B cell (primary cell): Measurements from ENCODE around the gene ULK1. TPM values are rescaled to one million over a fixed set of nuclear protein-coding genes. Genes with fewer than 3 reads are reported as not detected.

Experiments
- ATAC-seq: fragments of 200-7000 bp; cut with Tn5 transposase; one replicate; pipeline ENCODE4 v1.10.0; 2021; ENCODE audit warnings: low read depth, mild to moderate bottlenecking, moderate number of reproducible peaks, moderate library complexity
- CTCF ChIA-PET: fragments of 350-600 bp; sonication (Branson Sonifier 250); formaldehyde crosslinking; loops from one replicate; lab custom pipeline; 2021; ENCODE audit warnings: antibody characterized with exemption, inconsistent platforms; lab: Charles Lee
- POLR2A ChIA-PET: fragments of 350-600 bp; sonication (Branson Sonifier 250); formaldehyde crosslinking; loops from one replicate; lab custom pipeline; 2021; ENCODE audit warnings: antibody characterized with exemption; lab: Charles Lee
- DNase-seq: peaks from one replicate; pipeline ENCODE4 v3.0.0; 2013
- H2AFZ ChIP-seq: 2 replicates; pipeline ENCODE4 v1.6.1; 2012; ENCODE audit warnings: mild to moderate bottlenecking, low read depth, low read length; ENCODE audit not compliant: insufficient read depth, poor library complexity, severe bottlenecking
- H3K27ac ChIP-seq, 2 donors: 1 replicate in 1 of 2; 2 replicates in 1 of 2; pipeline ENCODE4 v1.5.1; 2012 to 2013; ENCODE audit warnings: low read length in 2 of 2, mild to moderate bottlenecking in 2 of 2, moderate library complexity in 1 of 2
- H3K27me3 ChIP-seq, 4 experiments: fragments of 200-600 bp in 1 of 4; sonication (generic) in 1 of 4; replicated peaks in 1 of 4; 1 replicate in 2 of 4; 2 replicates in 2 of 4; pipeline versions ENCODE4 v1.6.1 to v1.7.0; 2013 to 2016; ENCODE audit warnings: low read length in 3 of 4, mild to moderate bottlenecking in 2 of 4, mixed read lengths in 1 of 4, moderate library complexity in 1 of 4; ENCODE audit not compliant: insufficient read depth in 4 of 4, control insufficient read depth in 3 of 4; ENCODE audit errors: control extremely low read depth in 1 of 4
- H3K36me3 ChIP-seq, 2 experiments: replicated peaks in 1 of 2; 1 replicate in 1 of 2; 2 replicates in 1 of 2; pipeline versions ENCODE4 v1.6.1 to v1.7.1; 2013; ENCODE audit warnings: low read length in 1 of 2; ENCODE audit not compliant: insufficient read depth in 2 of 2, control insufficient read depth in 1 of 2; ENCODE audit errors: control extremely low read depth in 1 of 2, extremely low read depth in 1 of 2
- H3K4me1 ChIP-seq, 2 donors: fragments of 200-600 bp in 1 of 2; sonication (generic) in 1 of 2; 1 replicate in 1 of 2; 2 replicates in 1 of 2; pipeline versions ENCODE4 v1.5.1 to v1.6.1; 2013 to 2017; ENCODE audit warnings: low read length in 2 of 2; ENCODE audit not compliant: control insufficient read depth in 2 of 2, insufficient read depth in 2 of 2
- H3K4me2 ChIP-seq: replicated peaks from 2 replicates; pipeline ENCODE3; 2012; ENCODE audit warnings: mild to moderate bottlenecking, low read depth, low read length; ENCODE audit not compliant: poor library complexity, severe bottlenecking
- H3K4me3 ChIP-seq, 5 experiments: fragments of 200-600 bp in 1 of 5; sonication (generic) in 1 of 5; 1 replicate in 3 of 5; 2 replicates in 2 of 5; pipeline versions ENCODE4 v1.5.1 to v1.7.0; 2011 to 2016; ENCODE audit warnings: low read length in 4 of 5, mild to moderate bottlenecking in 4 of 5, low read depth in 2 of 5, control low read depth in 1 of 5, moderate library complexity in 1 of 5; ENCODE audit not compliant: insufficient read depth in 1 of 5; ENCODE audit errors: control extremely low read depth in 1 of 5, extremely low read depth in 1 of 5
- H3K79me2 ChIP-seq: fragments of 200-600 bp; sonication (generic); one replicate; pipeline ENCODE4 v1.6.0; 2016; ENCODE audit warnings: low read length; ENCODE audit not compliant: control insufficient read depth, insufficient read depth
- H3K9ac ChIP-seq: fragments of 200-600 bp; sonication (generic); 2 replicates; pipeline ENCODE4 v1.6.1; 2017; ENCODE audit warnings: mild to moderate bottlenecking, low read length, moderate library complexity
- H3K9me3 ChIP-seq, 3 donors: one replicate each; pipeline versions ENCODE4 v1.6.1 to v1.7.1; 2013; ENCODE audit warnings: low read length in 2 of 3; ENCODE audit not compliant: control insufficient read depth in 2 of 3, insufficient read depth in 1 of 3; ENCODE audit errors: control extremely low read depth in 1 of 3
- H4K20me1 ChIP-seq: 2 replicates; pipeline ENCODE4 v1.6.0; 2012; ENCODE audit warnings: mild to moderate bottlenecking, low read length; ENCODE audit not compliant: insufficient read depth, control insufficient read depth, poor library complexity, severe bottlenecking
- H3K27ac Mint-ChIP-seq: one replicate; pipeline ENCODE4 v1.8.0; 2021; ENCODE audit warnings: mixed read lengths
- H3K27me3 Mint-ChIP-seq: one replicate; pipeline ENCODE4 v1.8.0; 2021; ENCODE audit warnings: mixed read lengths
- H3K4me1 Mint-ChIP-seq: one replicate; pipeline ENCODE4 v1.8.0; 2021; ENCODE audit warnings: mixed read lengths
- H3K4me3 Mint-ChIP-seq: one replicate; pipeline ENCODE4 v1.8.0; 2021; ENCODE audit warnings: mixed read lengths
- H3K9me3 Mint-ChIP-seq: one replicate; pipeline ENCODE4 v1.8.0; 2022; ENCODE audit warnings: mixed read lengths; ENCODE audit not compliant: insufficient read depth
- CTCF ChIP-seq: fragments of 200-600 bp; IDR thresholded peaks from one replicate; pipeline ENCODE4 v1.8.0; 2022; ENCODE audit warnings: antibody characterized with exemption, mild to moderate bottlenecking
- EZH2 ChIP-seq: IDR thresholded peaks from 2 replicates; pipeline ENCODE4 v1.6.1; 2012; ENCODE audit warnings: borderline replicate concordance, low read depth, mild to moderate bottlenecking, moderate library complexity, low read length; ENCODE audit not compliant: insufficient read depth, poor library complexity, severe bottlenecking
- WGBS: methylation state at CpG from one replicate; pipeline ENCODE4 v1.1.5; 2013; ENCODE audit warnings: missing lambda C conversion rate; ENCODE audit not compliant: insufficient coverage; 5-methylcytosine and 5-hydroxymethylcytosine counted together
- intact Hi-C: fragments of 100-400 bp; cut with micrococcal nuclease; formaldehyde crosslinking; loops from one replicate; pipeline ENCODE4 v1.10.0; 2022
- polyA plus RNA-seq: library from polyadenylated mRNA; depleted of rRNA; stranded (reverse); fragments of >200 nt; gene quantifications from 2 replicates; pipeline ENCODE4 v1.2.3, GENCODE V29; 2012
- total RNA-seq, 2 donors: library from RNA; stranded (reverse); fragments of 120-200 nt in 1 of 2; gene quantifications; 1 replicate in 1 of 2; 2 replicates in 1 of 2; pipeline versions ENCODE4 v1.2.3 to v1.2.4, GENCODE V29; 2013 to 2022

ULK1 gene
- total and polyA plus RNA-seq, 2 donors (not counting 1 experiment from before 2014, with no cell fraction given) = 38.9 to 59.5 TPM

- H2AFZ ChIP-seq = no peak overlapping the region
- ChIA-PET CTCF (no interaction called here), POLR2A (no interaction called here)
- ATAC-seq = no peak
- peaks cover 0 to 11% (median 0%) of the 10 kb centered on the region in 3 donors for H3K9me3 ChIP-seq
- Mint-ChIP-seq H3K9me3 (no peaks in the 10 kb centered on the region), H3K27ac (no peak overlapping the region), H3K4me3 (no peak overlapping the region), H3K4me1 (peaks cover under 1% of the 10 kb centered on the region), H3K27me3 (no peaks in the 10 kb centered on the region)
- H3K4me3 ChIP-seq = no peak overlapping the region
- H3K79me2 ChIP-seq = peaks cover 2% of the 10 kb centered on the region
- DNase-seq = no peak
- WGBS = 98% methylated on average over 12 of the region's 12 CpGs
- H3K4me2 ChIP-seq = no peak overlapping the region
- intact Hi-C loops = no loop called here
- H3K36me3 ChIP-seq = peaks cover 0 to 46% of the 10 kb centered on the region in 2 experiments
- H4K20me1 ChIP-seq = peaks cover 4% of the 10 kb centered on the region
- no peaks in the 10 kb centered on the region for H3K27me3 ChIP-seq
- H3K9ac ChIP-seq = no peak overlapping the region
- H3K4me1 ChIP-seq = no peaks in the 10 kb centered on the region
- TF ChIP-seq EZH2 = no peak
- TF ChIP-seq CTCF = no peak
- no peak overlapping the region for H3K27ac ChIP-seq
These were observed 48.2 kb downstream of the ULK1 start for GRCh38 chr12:131942671-131943070.

GRCh38 chr12:131943389-131943788, 49.0 kb downstream of the ULK1 start:
- TF ChIP-seq CTCF (no peak), EZH2 (no peak)
- Histone ChIP-seq H3K36me3 (peaks cover 0 to 45% of the 10 kb centered on the region in 2 experiments), H3K27ac (no peak overlapping the region), H3K4me1 (no peaks in the 10 kb centered on the region), H3K4me2 (no peak overlapping the region), H3K79me2 (peaks cover 2% of the 10 kb centered on the region), H3K4me3 (no peak overlapping the region), H2AFZ (no peak overlapping the region), H3K9me3 (peaks cover 0 to 11% (median 0%) of the 10 kb centered on the region in 3 donors), H4K20me1 (peaks cover 4% of the 10 kb centered on the region), H3K27me3 (no peaks in the 10 kb centered on the region), H3K9ac (no peak overlapping the region)
- 97% methylated on average over 7 of the region's 8 CpGs for WGBS
- ChIA-PET POLR2A (no interaction called here), CTCF (no interaction called here)
- intact Hi-C loops = no loop called here
- DNase-seq (no peak), ATAC-seq (no peak)
- Mint-ChIP-seq H3K27ac (no peak overlapping the region), H3K27me3 (no peaks in the 10 kb centered on the region), H3K9me3 (no peaks in the 10 kb centered on the region), H3K4me1 (peaks cover 1% of the 10 kb centered on the region), H3K4me3 (no peak overlapping the region)
